ENCODE measurements around the gene DDOST.
A peak's percentile ranks its signal among the peaks of the same experiment; 100 is the strongest.

DDOST gene

GRCh38 chr1:20648438-20648837, 12.7 kb downstream of the DDOST start:
- TF ChIP-seq CTCF (IDR thresholded peaks at IDR 0.05; ENCODE audit: extremely low read depth, missing control alignments), result no peak
- DNase-seq (ENCODE audit: low spot score), result no peak

GRCh38 chr1:20645414-20645813, 15.8 kb downstream of the DDOST start:
- DNase-seq (ENCODE audit: low spot score), result no peak
- no peak for TF ChIP-seq CTCF (IDR thresholded peaks at IDR 0.05; ENCODE audit: extremely low read depth, missing control alignments)

GRCh38 chr1:20644416-20644815, 16.8 kb downstream of the DDOST start:
- no peak for TF ChIP-seq CTCF (IDR thresholded peaks at IDR 0.05; ENCODE audit: extremely low read depth, missing control alignments)

GRCh38 chr1:20643080-20643479, 18.1 kb downstream of the DDOST start:
- DNase-seq (ENCODE audit: low spot score), result no peak

More at GRCh38 chr1:20644416-20644815, 16.8 kb downstream of the DDOST start:
- DNase-seq (ENCODE audit: low spot score), result no peak

GRCh38 chr1:20641975-20642374, 19.2 kb downstream of the DDOST start:
- DNase-seq (ENCODE audit: low spot score), result no peak
- TF ChIP-seq CTCF (IDR thresholded peaks at IDR 0.05; ENCODE audit: extremely low read depth, missing control alignments), result no peak

More at GRCh38 chr1:20643080-20643479, 18.1 kb downstream of the DDOST start:
- no peak for TF ChIP-seq CTCF (IDR thresholded peaks at IDR 0.05; ENCODE audit: extremely low read depth, missing control alignments)

GRCh38 chr1:20640183-20640597, 21.0 kb downstream of the DDOST start:
- DNase-seq (ENCODE audit: low spot score), result peak; percentile 76
- TF ChIP-seq CTCF (IDR thresholded peaks at IDR 0.05; ENCODE audit: extremely low read depth, missing control alignments), result peak; percentile 63

- TF ChIP-seq CTCF (IDR thresholded peaks at IDR 0.05; ENCODE audit: extremely low read depth, missing control alignments), result no peak
- no peak for DNase-seq (ENCODE audit: low spot score)
Measured at GRCh38 chr1:20636785-20637347, 24.3 kb downstream of the DDOST start.

Measured in GM20000 (cell line).